IPS-15b (cell line): Measurements from ENCODE around the gene EIF2S2.

Experiments used
- H3K27me3 ChIP-seq: one replicate; pipeline ENCODE4 v1.6.1; 2013; ENCODE audit warnings: low read length; ENCODE audit not compliant: control insufficient read depth, insufficient read depth
- H3K36me3 ChIP-seq: one replicate; pipeline ENCODE4 v1.6.1; 2013; ENCODE audit warnings: low read length; ENCODE audit not compliant: control insufficient read depth, insufficient read depth
- H3K4me1 ChIP-seq: one replicate; pipeline ENCODE4 v1.6.1; 2013; ENCODE audit warnings: mild to moderate bottlenecking, low read length; ENCODE audit not compliant: control insufficient read depth, insufficient read depth
- H3K4me3 ChIP-seq: one replicate; pipeline ENCODE4 v1.5.1; 2013; ENCODE audit warnings: low read depth, low read length
- H3K9ac ChIP-seq: one replicate; pipeline ENCODE4 v1.6.1; 2013; ENCODE audit warnings: low read depth, mild to moderate bottlenecking, low read length
- H3K9me3 ChIP-seq: one replicate; pipeline ENCODE4 v1.6.1; 2013; ENCODE audit warnings: mild to moderate bottlenecking, low read length; ENCODE audit not compliant: control insufficient read depth, insufficient read depth

The EIF2S2 gene

DNA sequence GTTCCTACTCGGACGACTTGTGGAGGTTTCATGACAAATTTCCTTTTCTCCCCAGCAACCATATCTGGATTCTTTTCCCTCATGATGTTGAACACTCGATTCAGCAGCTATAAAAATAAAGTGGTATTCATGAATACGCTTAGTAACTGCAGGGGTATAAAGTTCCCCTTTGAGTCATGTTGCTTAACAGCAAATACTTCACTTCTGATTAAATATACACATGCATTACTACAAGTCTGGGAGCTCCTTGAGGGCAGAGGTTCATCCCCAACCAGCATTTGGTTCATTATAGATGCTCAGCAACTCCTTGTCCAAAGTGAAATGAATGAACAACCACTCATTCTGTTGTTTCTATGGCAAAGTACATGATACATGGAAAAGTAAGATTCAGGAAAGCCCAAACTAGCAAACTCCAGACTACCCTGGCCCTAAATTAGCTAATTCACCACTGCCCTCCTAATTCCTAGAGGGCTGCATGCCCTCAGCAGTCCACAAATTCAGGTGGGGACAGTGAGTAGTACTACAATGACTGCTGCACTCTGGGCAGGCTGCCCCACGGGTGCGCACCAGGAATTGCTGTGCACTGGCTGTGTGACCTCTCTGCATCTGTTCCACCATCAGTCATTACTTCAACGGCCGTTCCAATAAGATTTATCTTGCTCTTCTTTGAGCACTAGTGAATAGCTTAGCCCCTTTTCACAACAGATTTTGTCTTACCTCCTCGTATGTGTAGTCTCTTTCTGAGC is 15.2 kb downstream of the EIF2S2 start:
- peaks cover 56% of the 10 kb centered on the region for H3K36me3 ChIP-seq

DNA sequence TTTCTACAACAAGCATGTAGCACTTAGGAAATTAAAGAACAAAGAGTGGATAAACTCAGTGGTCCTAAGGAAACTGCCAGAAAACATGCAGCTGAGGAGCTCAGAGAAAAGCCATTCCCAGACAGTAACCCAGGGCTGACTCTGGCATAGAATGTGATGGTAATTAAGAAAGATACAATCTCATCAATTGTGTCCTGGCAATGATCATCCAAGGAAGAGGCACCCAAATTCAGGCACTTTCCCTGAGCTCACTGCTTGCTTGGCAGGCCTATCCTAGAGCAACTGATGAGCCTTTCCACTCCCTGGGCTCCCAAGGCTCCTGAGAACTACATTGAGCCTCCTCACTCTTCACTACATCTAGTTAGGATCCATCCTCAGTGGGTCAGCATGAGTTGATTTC is 16.2 kb downstream of the EIF2S2 start:
- H3K9ac ChIP-seq, result no peak overlapping the region
- H3K36me3 ChIP-seq, result peaks cover 52% of the 10 kb centered on the region
- no peaks in the 10 kb centered on the region for H3K9me3 ChIP-seq
- H3K27me3 ChIP-seq, result no peaks in the 10 kb centered on the region
- no peak overlapping the region for H3K4me3 ChIP-seq
- no peaks in the 10 kb centered on the region for H3K4me1 ChIP-seq

More for the DNA sequence above, 15.2 kb downstream of the EIF2S2 start:
- Histone ChIP-seq H3K4me1 (no peaks in the 10 kb centered on the region), H3K9ac (no peak overlapping the region), H3K9me3 (no peaks in the 10 kb centered on the region), H3K4me3 (no peak overlapping the region), H3K27me3 (no peaks in the 10 kb centered on the region)

DNA sequence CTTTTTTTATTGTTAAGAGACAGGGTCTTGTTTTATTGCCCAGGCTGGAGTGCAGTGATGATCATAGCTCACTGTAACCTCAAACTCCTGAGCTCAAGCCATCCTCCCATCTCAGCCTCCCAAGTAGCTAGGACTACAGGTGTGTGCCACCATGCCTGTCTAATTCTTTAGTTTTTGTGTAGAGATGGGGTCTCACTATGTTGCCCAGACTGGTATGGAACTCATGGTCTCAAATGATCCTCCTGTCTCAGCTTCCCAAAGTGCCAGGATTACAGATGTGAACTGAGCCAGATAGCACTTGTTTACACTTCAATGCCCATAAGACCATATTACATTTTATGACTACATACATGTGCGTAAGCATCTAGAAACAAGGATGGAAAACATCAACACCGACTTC is 18.1 kb downstream of the EIF2S2 start:
- Histone ChIP-seq H3K4me3 (no peak overlapping the region), H3K9ac (no peak overlapping the region), H3K27me3 (no peaks in the 10 kb centered on the region), H3K36me3 (peaks cover 47% of the 10 kb centered on the region), H3K9me3 (no peaks in the 10 kb centered on the region), H3K4me1 (no peaks in the 10 kb centered on the region)

DNA sequence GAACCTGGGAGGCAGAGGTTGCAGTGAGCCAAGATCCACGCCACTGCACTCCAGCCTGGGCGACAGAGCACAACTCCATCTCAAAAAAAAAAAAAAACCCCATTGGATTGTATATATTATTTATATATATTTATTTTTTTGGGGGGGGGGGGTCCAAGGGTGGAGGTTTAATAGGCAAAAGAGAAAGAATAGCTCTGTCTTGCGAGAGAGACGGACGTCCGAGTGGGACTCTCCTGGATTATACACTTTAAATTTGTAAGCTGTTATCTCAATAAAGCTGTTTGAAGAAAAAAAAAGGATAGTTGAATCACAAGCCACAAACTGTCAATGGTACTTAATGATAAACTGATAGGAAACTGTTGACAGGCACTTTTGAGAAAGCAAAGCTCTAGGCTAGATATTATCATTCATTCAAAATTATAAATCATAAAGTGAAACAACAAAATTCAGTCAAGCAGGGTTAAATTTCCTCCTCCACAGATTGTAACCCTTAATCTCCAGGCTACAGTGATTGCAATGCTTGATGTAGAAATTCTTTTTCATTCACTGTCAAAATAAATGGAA is 20.3 kb downstream of the EIF2S2 start:
- H3K4me3 ChIP-seq, result no peak overlapping the region
- peaks cover 40% of the 10 kb centered on the region for H3K36me3 ChIP-seq
- no peaks in the 10 kb centered on the region for H3K4me1 ChIP-seq
- no peaks in the 10 kb centered on the region for H3K9me3 ChIP-seq
- no peaks in the 10 kb centered on the region for H3K27me3 ChIP-seq
- H3K9ac ChIP-seq, result no peak overlapping the region

DNA sequence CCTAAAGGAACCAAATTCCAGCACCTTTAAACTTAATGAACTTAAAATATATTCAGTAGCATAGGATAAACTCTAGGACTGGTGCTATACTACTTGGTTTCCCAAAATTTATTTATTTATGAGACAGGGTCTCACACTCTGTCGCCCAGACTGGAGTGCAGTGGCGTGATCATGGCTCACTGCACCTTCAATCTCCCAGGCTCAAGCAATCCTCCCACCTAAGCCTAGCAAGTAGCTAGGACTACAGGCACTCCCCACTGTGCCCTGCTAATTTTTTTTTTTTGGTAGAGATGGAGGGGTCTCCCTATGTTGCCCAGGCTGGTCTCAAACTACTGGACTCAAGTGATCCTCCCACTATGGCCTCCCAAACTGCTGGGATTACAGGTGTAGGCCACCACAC is 21.4 kb downstream of the EIF2S2 start:
- Histone ChIP-seq H3K9ac (no peak overlapping the region), H3K36me3 (peaks cover 29% of the 10 kb centered on the region), H3K4me1 (no peaks in the 10 kb centered on the region), H3K27me3 (no peaks in the 10 kb centered on the region), H3K9me3 (no peaks in the 10 kb centered on the region), H3K4me3 (no peak overlapping the region)

DNA sequence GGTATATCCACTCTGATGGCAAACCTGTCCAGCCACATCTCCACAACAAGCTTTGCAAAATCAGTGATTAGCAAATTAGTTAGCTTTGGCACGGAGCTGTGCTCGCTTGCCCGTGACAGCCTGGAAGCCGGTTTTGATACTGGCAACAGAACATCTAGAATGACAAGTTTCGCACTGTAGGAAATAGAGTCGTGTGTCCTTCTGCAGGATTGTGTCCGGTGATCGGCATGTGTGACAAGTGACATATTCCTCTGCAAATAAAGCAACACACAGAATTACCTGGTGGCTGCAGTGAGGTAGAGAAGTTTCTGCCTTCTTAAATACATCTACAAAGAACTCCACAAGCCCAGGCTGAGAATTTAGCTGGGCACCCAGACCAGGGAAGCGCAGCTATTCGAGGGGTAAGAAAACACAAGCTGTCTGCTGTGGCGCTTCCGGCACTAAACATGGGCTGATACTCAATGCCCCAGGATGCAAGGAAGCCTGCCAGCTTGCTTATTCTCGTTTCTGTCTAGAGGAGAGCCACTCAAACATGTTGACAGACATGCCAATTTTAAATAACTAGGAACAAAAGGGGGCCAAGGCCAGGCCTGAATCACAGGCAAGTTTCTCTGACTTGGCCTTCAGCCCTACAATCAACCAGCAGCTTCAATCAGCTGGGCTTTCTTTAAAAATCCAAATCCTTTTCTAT is 22.2 kb downstream of the EIF2S2 start:
- Histone ChIP-seq H3K9ac (no peak overlapping the region), H3K4me3 (no peak overlapping the region)

DNA sequence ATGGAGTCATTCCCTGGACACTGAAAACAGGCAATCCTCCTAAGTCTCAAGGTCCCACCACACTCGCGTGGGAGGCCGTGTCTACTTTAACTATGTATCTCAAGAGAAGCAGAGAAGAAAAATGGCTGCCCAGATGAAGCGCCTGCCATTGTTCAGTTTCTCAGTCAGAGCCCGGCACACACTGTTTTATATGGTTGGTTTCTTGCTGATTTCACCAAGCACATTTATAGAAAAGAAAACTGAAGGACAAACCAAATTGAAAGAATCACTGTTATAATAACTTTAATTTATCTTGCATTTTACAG is 22.9 kb downstream of the EIF2S2 start:
- no peak overlapping the region for H3K9ac ChIP-seq
- no peaks in the 10 kb centered on the region for H3K9me3 ChIP-seq
- no peak overlapping the region for H3K4me3 ChIP-seq
- peaks cover 24% of the 10 kb centered on the region for H3K36me3 ChIP-seq
- H3K4me1 ChIP-seq, result no peaks in the 10 kb centered on the region
- H3K27me3 ChIP-seq, result no peaks in the 10 kb centered on the region

More for the DNA sequence above, 22.2 kb downstream of the EIF2S2 start:
- peaks cover 26% of the 10 kb centered on the region for H3K36me3 ChIP-seq
- H3K9me3 ChIP-seq, result no peaks in the 10 kb centered on the region
- no peaks in the 10 kb centered on the region for H3K4me1 ChIP-seq
- H3K27me3 ChIP-seq, result no peaks in the 10 kb centered on the region

DNA sequence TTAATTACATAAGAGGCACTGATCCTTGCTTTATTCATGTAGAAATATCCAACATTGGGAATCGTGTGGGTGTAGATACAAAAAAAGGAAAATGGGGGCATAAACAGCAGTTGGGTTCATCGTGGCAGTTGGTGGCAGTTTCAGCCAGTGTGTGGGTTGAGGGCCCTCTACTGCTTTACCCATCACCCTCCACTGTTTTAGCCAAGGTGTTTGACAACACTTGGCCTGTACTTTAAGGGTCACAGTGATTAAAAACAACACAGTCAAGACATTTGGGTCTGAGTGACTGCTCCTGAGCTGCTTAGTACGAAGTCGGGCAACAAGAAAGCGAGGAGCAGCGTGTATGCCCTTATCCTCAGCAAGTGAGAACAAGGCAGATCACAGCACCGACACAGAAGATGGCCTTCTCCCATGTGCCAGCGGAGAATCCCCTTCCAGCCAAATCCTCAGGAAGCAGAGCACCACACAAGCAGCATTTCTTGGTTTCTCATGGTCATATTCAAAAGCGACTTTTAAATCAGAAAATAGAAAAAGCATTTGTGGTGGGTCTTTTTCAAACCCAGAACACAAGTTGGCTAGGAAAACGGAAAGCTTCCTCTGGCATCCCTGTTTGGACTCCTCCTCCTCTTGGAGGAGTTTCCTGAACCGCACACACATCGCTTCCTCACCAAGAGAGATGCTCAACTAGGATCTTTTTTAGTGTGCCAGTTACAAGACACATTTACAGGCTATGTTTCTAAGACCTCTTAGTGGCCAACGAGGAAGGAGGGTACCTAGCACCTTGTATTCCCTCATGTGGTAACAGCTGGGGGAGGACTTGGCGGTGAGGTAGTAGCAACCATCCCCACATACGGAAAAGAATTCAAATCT is 23.5 kb downstream of the EIF2S2 start:
- no peaks in the 10 kb centered on the region for H3K27me3 ChIP-seq
- H3K4me3 ChIP-seq, result no peak overlapping the region
- peaks cover 19% of the 10 kb centered on the region for H3K36me3 ChIP-seq
- no peaks in the 10 kb centered on the region for H3K9me3 ChIP-seq
- no peak overlapping the region for H3K9ac ChIP-seq
- no peaks in the 10 kb centered on the region for H3K4me1 ChIP-seq

DNA sequence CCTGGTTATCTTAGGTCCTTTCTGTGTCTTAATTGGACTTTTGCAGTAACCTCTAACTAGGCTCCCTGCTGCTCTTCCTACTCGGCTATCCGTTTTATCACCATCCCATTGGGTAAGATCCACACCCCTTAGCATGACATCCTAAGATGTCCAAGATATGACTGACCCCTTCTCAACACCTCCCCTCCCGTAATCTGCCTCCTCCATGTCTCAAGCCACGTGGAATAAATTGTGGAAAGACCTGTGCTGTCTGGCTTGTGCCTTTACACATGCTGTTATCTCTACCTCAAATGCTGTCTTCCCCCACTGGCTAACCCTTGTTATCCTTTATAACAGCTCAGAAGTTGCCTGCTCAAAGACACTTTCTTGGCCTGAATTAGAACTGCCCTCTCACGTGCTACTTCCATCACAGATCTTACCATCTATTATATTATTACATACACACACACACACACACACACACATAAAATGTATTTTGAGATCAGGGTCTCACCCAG is 26.5 kb downstream of the EIF2S2 start:
- H3K9me3 ChIP-seq, result no peaks in the 10 kb centered on the region
- H3K4me1 ChIP-seq, result no peaks in the 10 kb centered on the region
- H3K9ac ChIP-seq, result no peak overlapping the region
- H3K4me3 ChIP-seq, result no peak overlapping the region
- peaks cover 16% of the 10 kb centered on the region for H3K36me3 ChIP-seq
- no peaks in the 10 kb centered on the region for H3K27me3 ChIP-seq

DNA sequence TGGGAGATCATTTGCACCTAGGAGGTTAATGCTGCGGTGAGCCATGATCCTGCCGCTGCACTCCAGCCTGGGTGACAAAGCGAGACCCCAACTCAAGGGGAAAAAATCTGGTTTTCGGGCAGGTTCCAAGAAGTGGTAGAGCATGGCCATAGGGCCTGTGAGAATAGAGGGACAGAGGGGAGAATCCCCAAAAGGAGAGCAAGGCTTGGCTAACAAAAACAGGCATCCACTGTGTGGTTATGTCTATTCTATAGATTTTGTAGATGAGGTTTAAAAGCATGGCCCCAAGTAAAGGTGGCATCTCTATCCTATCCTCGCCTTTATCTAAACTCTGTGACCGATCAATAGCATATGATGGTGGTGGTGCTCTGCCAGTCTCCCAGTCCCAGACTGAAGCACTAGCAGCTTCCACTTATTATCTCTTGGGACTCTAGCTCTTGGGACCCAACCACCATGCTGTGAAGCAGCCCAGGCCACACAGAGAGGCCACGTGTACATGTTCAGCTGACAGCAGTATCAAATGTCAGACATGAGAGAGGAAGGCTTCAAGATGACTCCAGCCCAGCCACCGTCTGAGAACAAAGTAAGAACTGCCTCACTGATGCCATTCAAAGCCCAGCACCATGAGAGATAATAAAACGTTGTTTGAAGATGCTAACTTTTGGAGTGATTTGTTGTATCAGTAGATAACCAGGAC is 27.7 kb downstream of the EIF2S2 start:
- no peak overlapping the region for H3K4me3 ChIP-seq
- no peaks in the 10 kb centered on the region for H3K27me3 ChIP-seq
- peaks cover 14% of the 10 kb centered on the region for H3K36me3 ChIP-seq
- no peaks in the 10 kb centered on the region for H3K9me3 ChIP-seq
- no peak overlapping the region for H3K9ac ChIP-seq
- no peaks in the 10 kb centered on the region for H3K4me1 ChIP-seq

DNA sequence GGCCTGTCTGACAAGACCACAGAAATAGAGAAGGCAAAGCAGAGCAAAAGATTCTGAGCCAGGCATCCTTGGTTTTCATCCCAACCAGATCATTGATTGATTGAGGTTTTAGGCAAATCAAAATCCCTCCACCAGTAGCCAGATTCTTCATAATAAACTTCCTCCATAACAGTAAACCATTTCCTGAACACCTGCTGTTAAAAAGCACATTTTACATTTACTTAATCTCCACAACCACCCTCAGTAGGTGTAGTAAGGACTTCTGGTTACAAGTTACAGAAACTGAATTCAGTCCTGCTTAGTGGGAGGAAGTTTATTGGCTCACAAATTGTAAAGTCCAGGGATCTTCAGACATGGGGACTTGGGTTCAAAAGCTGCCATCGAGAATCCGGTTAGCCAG is 28.3 kb downstream of the EIF2S2 start:
- H3K9ac ChIP-seq, result no peak overlapping the region
- H3K27me3 ChIP-seq, result no peaks in the 10 kb centered on the region
- H3K4me1 ChIP-seq, result no peaks in the 10 kb centered on the region
- H3K4me3 ChIP-seq, result no peak overlapping the region
- H3K9me3 ChIP-seq, result no peaks in the 10 kb centered on the region
- peaks cover 16% of the 10 kb centered on the region for H3K36me3 ChIP-seq
